Endometrium (tissue), 2 donors: ENCODE results near the gene MLXIPL.
"Not testable (repeated sequence)": the region's sequence is repeated elsewhere in the genome, so short reads cannot be mapped to it uniquely, and the experiment has no call there.

ENCODE experiments used
- FAIRE-seq: peaks from 2 replicates; lab custom pipeline; 2012; peaks lifted over from hg19 to GRCh38; lab: Jason Lieb, UNC
- donor health status: control.
- donor health status: control.

The MLXIPL gene

DNA sequence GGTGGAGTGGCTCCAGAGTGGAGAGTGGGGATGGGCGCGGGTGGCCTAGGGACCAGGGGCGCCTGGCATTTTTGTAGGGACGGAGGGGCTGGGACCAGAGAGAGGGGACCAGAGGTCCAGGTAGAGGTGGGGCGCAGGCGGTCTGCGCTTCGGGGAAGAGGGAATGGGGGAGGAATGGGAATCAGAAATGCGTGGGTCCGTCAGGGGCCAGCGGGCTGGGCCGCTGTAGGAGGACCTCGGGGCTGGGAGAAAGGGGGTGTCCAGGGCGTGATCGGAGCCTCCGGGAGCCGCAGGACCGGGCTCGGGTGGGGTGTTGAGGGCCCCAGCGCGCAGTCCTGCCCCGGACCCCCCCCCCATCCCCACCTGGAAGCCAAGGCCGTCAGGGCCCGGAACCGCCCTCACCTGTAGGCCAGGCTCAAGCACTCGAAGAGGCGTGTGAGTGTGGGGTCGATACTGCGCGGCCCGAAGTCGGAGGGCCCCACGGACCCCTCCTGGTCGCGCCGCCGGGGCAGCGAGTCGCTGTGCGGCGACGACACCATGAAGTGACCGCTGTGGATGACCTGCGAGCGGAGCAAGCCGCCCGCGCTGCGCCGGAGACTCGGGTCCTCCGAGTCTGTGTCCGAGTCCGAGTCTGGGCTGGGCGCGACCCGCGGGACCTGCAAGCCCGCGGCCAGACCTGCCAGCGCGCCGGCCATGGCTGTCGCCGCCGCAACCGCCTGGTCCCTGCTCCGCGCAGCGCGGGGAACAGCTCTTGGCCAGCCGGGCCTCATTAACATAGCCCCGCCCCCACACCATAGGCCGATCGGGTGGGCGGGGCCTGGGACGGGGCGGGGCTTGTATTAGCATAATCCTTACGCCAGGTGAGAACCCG lies at the start of gene MLXIPL:
Gene MLXIPL, minus strand, starts transcription at position 725 of the 871 bp plus-strand sequence. Its CDS starts 30 bp downstream, at position 695.
- no peak for FAIRE-seq

DNA sequence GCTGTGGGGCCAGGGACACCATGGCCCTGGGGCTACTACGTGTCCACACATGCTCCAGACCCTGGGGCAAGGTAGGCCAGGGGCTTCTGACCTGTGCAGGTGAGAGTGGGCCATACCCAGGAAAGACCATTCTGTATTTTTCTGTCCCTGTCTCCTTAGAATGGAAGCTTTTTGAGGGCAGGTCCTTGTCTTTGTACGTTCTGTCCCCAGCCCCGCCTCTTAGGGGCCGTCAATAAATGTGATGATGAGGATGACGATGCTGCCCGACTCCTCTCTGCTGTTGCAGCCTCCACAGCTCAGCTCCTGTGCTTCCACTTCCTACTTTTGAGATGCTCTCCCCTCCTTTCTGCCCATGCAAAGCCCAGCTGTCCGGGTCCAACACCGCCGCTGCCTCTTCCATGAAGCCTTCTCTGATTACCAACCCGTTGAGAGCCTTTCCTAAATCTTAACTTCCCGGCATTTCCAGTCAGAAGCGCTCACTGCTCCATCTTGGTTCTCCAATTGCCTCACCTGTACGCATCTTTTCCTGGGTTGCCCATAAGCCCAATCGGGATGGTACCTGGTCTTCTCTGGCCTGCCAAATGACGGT lies 47.6 kb upstream of the MLXIPL start:
- FAIRE-seq, result no peak

GRCh38 chr7:73671322-73671661 lies 47.0 kb upstream of the MLXIPL start:
- FAIRE-seq, result no peak

GRCh38 chr7:73669858-73670385 lies 45.6 kb upstream of the MLXIPL start:
- no peak for FAIRE-seq

DNA sequence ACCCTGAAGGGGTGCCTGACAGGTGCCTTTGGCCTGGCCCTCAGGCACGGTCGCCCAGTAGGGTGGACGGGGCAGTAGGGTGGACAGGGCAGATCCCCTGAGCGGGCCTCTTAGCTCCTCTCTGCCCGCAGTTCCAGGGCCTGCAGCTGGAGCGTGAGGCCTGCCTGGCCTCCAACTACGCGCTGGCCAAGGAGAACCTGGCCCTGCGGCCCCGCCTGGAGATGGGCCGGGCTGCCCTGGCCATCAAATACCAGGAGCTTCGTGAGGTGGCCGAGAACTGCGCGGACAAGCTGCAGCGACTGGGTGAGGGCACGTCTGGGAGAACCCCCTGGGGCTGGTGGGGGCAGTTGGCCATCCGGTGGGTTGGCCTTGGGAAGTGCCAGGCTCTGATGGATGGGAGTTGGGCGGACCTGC lies 45.0 kb upstream of the MLXIPL start:
- FAIRE-seq, result no peak

DNA sequence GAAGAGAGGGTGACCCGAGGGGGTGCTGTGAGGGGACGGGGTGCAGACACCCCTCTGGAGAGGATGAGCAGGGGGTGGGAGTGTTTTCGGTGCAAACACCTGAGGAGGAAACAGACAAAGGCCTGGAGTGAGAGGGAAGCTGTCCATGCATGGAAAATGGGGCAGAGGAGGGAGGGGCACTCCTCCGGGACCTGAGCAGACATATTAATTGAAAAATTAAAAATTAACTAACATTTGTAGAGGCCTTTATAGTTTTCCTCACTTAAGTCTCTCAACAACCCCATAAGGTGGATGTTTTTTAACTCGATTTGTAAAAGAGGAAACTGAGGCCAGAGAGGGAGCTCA lies 44.5 kb upstream of the MLXIPL start:
- no peak for FAIRE-seq

GRCh38 chr7:73668103-73668885 lies 44.0 kb upstream of the MLXIPL start:
- FAIRE-seq, result no peak

- FAIRE-seq, result no peak
Measured at GRCh38 chr7:73667344-73668102, 43.2 kb upstream of the MLXIPL start, which contains the start of gene VPS37D. Gene VPS37D (plus strand): TSS chr7:73667831. CDS start chr7:73667959, 128 bp downstream.

GRCh38 chr7:73663033-73663432 lies 38.7 kb upstream of the MLXIPL start:
- no peak for FAIRE-seq

- not testable (repeated sequence) for FAIRE-seq
Measured at GRCh38 chr7:73660594-73660993, 36.3 kb upstream of the MLXIPL start.

GRCh38 chr7:73659983-73660382 lies 35.7 kb upstream of the MLXIPL start:
- no peak for FAIRE-seq

- FAIRE-seq, result not testable (repeated sequence)
Measured at GRCh38 chr7:73655309-73655708, 31.0 kb upstream of the MLXIPL start.

GRCh38 chr7:73652541-73652949 lies 28.2 kb upstream of the MLXIPL start:
- no peak for FAIRE-seq

- no peak for FAIRE-seq
Measured at GRCh38 chr7:73650524-73650923, 26.2 kb upstream of the MLXIPL start.

DNA sequence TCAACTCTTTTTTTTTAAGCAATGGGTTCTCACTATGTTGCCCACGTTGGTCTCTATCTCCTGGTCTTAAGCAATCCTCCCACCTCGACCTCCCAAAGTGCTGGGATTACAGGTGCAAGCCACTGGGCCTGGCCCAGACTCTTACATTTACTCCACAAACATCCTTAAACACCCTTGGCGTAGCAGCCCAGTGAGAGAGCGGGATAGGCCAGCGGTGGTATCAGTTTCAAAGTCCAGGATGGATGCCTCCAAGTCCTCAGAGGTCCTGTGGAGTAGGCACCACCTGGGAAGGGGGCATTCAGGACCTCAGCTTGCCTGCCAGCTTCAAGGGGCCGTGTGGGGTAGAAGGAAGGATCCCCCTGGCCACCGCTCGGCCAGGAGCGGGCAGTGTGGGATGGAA lies 25.3 kb upstream of the MLXIPL start:
- FAIRE-seq, result no peak

DNA sequence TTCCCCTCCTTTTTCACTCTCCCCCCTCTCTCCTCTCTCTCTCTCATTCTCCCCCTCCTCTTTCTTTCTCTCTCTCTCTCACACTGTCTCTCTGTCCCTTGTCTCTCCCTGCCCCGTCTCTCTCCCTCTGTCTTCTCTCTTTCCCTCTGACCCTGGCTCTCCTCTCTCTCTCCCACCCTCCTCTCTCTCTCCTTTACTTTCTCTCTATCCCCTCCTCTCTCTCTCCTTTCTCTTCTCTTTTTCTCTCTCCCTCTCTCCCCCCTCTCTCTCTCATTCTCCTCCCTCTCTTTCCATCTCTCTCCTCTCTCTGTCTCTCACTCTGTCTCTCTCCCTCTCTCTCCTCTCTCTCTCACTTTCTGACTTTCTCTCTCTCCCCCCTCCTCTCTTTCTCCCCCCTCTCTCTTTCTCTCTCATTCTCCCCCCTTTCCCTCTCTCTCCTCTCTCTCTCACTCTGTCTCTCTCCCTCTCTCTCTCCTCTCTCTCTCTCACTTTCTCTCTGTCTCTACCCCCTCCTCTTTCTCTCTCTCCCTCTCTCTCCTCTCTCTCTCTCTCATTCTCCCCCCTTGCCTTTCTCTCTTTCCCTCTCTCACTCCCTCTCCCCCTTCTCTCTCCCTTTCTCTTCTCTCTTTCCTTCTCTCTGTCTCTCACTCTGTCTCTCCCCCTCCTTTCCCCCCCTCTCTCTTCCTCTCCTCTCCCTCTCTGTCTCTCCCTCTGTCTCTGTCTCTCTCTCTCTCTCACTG lies 24.4 kb upstream of the MLXIPL start:
- FAIRE-seq, result no peak

- no peak for FAIRE-seq
Measured at GRCh38 chr7:73647725-73648592, 23.6 kb upstream of the MLXIPL start.

DNA sequence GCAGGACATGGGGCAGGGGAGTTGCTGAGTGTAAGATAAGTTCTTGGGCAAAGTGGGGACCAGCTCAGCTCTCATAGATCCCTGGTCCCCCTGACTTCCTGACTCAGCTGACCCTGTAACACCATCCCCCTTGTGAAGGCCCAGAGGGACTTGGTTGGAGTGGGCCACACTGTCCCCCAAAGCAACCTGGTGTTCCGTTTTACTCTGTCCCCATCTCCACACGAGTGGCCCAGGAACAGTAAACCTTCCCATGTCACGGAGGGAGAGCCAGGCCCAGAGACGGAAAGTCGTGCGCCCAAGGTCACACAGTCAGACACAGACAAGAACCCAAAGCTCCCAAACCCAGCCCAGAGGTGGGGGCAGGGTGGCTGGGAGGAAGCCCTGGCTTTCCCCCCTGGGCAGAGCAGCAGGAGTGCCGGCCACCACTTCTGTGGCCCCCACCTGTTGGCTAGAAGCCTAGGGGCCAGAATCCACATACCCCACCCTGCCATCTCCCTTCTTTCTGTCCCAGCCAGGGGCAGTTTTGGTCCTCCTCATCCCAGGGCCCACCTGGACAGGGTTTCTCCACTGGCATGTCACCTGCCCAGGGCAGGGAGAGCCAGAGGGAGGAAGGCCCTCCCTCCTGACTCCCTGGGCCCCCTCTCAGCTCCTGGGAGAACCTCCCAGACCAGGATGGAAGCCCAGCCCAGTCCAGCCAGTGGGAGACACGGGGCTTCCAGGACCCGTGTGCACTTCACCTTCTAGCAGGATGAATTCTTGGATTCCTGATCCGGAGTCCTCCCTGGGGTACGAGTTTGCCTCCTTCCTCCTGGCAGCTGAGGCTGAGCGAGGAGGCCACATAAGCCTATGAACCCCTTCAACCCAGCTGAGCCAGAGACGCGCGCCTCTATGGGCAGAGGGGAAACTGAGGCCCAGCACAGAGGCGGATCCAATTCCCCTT lies 22.7 kb upstream of the MLXIPL start:
- no peak for FAIRE-seq

DNA sequence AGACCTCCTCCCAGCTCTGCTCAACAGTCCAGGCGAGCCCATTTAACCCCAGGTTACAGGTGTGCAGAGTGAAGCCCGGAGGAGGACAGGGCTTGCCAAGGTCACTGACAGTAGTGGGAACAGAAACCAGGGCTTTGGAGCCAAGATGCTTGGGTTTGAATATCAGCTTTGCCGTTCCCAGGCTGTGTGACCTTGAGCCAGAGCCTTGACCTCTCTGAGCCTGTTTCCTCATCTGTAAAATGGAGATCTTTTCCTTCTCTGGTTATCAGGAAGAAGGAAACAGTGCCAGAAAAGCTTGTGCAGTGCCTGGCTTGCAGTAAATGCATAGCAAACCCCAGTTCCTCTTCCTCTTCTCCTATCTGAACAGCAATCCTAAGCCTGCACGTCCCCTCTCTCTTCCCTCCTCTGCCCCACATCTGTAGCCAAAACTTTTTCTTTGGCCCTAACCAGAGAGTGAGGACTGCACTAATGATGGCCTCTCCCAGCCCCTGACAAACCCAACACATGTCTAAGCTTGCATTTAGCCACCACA lies 21.4 kb upstream of the MLXIPL start:
- no peak for FAIRE-seq
